GM12873 (cell line): ENCODE data around the gene NKD1.

Source experiments
- TF ChIP-seq, protein P1 (sequence below): IDR thresholded peaks from 2 replicates; pipeline ENCODE4 v1.5.1; 2012; ENCODE audit warnings: low read depth, mild to moderate bottlenecking, moderate library complexity, low read length, control low read depth; ENCODE audit not compliant: insufficient read depth; ENCODE audit errors: missing control alignments

NKD1 gene

DNA sequence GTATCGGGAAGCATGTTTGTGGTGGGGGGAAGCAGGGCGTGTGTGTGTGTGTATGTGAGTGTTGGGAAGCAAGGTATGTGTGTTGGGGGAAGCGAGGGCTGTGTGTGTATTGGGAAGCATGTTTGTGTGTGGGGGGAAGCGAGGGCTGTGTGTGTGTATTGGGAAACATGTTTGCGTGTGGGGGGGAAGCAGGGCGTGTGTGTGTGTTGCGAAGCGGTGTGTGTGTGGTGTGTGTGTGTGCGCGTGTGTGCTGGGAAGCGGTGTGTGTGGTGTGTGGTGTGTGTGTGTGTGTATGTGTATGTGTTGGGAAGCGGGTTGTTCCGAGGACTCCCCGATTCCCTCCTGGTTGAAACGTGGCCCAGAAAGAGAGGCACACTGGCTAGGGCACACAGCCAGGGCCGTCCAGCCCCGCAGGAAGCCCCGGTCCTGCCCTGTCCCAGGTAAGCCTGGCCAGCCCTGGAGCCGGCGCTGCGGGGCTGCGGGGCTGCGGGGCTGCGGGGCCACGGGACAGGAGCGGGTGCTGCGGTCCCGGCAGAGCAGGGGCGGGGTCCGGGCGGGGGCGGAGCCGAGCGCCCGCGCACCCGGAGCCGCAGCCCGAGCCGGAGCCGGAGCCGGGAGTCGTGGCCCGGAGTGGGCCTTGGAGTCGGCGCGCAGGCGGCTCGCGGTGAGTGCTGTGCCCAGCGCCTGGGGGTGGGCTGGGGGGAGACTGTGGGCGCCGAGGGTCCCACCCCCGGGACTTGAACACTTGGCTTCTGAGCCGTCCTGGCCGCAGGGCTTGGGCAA lies 145.0 kb downstream of the NKD1 start, which contains the start of gene NOD2:
Gene NOD2 (plus strand): TSS at position 608 of the 783 bp plus-strand sequence. CDS start 5,890 bp downstream, outside the sequence.
- TF ChIP-seq, protein P1, sequence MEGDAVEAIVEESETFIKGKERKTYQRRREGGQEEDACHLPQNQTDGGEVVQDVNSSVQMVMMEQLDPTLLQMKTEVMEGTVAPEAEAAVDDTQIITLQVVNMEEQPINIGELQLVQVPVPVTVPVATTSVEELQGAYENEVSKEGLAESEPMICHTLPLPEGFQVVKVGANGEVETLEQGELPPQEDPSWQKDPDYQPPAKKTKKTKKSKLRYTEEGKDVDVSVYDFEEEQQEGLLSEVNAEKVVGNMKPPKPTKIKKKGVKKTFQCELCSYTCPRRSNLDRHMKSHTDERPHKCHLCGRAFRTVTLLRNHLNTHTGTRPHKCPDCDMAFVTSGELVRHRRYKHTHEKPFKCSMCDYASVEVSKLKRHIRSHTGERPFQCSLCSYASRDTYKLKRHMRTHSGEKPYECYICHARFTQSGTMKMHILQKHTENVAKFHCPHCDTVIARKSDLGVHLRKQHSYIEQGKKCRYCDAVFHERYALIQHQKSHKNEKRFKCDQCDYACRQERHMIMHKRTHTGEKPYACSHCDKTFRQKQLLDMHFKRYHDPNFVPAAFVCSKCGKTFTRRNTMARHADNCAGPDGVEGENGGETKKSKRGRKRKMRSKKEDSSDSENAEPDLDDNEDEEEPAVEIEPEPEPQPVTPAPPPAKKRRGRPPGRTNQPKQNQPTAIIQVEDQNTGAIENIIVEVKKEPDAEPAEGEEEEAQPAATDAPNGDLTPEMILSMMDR: no peak

DNA sequence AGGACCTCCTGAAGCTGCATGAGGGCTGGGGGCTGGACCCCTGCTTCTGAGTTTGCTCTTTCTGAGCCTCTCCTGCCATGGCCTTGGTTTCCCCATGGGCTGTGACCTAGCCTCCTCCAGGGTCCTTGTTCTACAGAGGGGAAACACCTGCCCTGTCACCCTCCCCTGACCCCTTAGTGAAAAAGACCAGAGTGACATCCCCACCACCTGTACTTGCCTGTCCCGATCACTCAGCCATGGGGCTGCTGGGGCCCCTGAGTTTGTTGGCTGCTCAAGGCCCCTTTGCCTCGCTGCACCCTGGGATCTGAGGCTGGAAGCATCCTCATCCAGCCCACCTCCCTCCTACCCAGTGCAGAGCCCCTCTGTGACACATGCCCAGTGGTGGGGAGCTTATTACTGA lies 146.0 kb downstream of the NKD1 start:
- TF ChIP-seq, protein P1: no peak

DNA sequence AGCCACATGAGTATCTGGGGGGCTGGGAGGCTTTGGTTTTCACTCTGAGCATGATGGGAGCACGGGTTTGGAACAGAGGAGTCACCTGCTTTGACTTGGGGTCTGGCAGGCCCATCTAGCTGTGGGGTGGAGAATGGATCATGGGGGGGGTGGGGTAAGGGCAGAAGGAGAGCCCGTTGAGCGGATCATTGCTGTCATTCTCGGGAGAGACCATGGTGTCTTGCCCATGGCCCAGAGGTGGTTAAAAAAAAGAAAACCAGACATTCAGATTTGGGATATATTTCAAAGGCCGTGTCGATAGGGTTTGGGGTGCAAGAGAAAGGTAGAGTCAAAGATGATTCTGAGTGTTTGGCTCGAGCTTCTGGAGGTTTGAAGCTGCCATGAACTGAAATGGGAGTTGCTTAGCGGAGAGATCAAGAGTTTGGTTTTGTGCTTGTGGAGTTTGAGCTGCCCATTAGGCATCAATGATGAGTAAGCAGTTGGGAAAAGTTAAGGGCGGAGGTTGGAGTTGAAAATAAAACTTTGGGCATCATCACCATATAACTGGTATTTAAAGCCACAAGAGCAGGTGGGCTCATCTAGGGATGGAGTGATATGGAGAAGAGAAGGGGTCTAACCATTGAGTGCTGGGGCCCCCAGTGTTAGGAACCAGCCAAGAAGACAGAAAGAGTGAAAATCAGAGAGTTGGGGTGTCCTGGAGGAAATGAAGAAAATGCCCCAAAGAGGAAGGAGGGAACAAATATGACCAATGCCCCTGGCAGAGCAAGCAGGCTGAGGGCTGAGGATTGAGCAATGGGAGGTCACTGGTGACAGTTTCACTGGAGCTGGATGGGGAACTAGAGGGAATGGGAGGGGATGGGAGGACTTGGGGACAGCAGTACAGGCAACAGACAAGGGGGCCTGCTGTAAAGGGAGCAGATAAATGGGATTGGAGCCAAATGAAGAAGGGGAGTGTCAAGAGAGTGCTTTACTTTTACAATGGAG lies 147.1 kb downstream of the NKD1 start:
- TF ChIP-seq, protein P1: no peak

DNA sequence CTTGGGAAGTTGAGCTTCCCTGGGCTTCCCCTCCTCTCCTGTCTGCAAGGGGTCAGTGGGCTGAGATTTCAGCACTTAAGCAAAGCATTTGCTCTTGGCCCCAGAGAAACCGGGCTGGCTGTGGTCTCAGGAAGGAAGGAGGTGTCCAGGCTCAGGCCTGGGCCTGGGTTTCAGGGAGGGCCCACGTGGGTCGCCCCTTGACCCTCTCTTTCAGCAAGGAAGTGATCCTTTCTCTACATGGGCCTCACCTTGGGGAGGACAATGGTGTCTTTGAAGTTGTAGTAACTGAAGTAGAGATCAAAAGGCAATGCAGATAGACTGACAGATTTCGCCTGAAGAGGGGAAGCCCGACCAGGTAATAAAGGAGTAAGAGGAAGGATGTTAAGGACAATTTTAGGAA lies 147.9 kb downstream of the NKD1 start:
- TF ChIP-seq, protein P1: no peak

DNA sequence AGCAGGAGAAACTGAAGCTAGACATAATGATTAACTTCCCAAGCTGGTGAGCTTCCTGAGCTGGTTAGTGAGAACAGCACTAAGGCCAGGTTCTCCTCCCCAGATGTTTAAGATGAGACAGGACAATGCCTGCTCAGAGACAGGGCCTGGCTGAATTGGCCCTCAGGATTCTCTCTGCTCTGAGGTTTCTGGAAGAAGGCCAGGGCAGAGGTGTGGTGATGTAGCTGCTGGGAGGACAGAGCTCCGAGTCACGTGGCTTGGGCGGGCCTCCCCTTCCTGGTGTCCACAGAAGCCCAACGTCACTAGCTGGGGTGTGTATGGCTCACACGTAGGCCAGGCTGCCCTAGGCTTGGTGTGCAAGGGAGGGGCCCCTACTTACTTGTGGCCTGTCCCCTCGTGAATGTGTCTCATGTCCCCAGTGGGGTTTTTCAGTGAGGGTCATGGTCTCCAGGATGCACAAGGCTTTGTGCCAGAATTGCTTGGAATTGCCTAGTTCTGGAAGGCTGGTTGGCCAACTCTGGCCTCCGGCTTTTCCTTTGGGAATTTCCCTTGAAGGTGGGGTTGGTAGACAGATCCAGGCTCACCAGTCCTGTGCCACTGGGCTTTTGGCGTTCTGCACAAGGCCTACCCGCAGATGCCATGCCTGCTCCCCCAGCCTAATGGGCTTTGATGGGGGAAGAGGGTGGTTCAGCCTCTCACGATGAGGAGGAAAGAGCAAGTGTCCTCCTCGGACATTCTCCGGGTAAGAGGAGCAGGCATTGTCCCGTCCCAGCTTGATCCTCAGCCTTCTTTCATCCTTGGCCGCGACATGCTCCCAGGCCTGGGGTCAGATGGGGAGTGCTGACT lies 148.6 kb downstream of the NKD1 start:
- TF ChIP-seq, protein P1: no peak

DNA sequence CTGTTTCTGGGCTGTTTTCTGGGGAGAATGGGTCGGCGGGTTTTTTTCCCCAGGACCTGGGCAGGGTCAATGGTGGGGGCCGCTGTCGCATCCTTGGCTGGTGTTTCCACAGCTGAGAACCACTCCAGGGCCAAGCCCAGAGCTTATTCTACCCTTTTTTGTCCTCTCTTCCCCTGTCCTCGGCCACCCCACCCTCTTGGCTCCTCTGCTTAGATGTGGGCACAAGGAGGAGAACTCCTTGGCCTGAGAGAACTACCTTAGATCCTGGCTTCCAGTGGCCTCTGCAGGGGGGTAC lies 149.2 kb downstream of the NKD1 start:
- TF ChIP-seq, protein P1: no peak
